Astrocyte of the hippocampus (primary cell): Measurements from ENCODE around the gene TMA7.
"Not testable (repeated sequence)": the region's sequence is repeated elsewhere in the genome, so short reads cannot be mapped to it uniquely, and the experiment has no call there.

Source experiments
- DNase-seq: peaks from one replicate; pipeline ENCODE4 v3.0.0; 2011; ENCODE audit warnings: low read depth, low spot score

TMA7 gene

DNA sequence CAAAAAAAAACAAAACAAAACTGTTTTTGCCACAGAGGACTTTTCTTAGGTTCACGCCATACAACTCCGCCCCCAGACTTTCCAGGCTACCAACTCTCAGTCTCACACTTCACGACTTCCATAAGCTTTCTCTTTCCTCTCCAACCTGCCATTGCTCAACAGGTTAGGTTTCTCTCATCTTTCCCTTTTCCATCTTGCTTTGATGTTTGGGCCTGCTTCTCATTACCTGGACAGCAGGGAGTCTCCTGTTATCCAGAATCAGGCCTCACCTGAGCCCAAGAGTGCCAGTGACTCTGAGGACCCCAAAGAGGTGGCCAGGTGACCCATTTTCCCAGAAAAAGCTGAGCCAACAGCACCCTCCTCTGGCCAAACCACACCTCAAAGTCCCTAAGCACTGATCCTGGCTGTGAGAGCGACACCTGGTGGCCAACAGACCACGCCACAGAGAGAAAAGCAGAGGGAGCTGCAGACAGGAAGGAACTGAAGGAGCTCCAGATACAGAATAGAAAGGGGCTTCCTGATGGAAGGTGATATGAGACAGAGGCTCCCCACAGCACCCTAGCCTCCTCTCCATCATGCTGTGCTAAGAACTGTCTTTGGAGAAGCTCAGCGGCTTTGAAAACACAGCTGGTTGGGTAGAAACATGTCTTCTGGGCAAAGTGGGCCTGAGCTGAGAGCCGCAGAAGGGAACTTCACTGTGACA lies 4.1 kb upstream of the TMA7 start:
- peak; percentile 93 for DNase-seq

DNA sequence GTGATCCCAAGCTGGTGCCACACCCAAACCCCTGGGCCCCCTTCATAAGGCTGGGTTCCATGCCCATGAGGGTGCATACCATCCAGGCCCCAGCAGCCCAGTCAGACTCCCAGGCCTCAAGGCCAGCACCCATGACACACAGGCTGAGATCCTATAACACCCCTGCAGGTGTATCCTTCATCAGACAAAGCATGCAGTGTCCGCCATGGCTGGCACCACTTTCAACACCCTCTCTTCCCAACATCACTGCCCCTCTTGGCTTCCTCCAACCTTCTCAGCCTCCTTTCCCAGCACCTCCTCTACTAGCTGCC lies 3.6 kb upstream of the TMA7 start:
- DNase-seq, result no peak

DNA sequence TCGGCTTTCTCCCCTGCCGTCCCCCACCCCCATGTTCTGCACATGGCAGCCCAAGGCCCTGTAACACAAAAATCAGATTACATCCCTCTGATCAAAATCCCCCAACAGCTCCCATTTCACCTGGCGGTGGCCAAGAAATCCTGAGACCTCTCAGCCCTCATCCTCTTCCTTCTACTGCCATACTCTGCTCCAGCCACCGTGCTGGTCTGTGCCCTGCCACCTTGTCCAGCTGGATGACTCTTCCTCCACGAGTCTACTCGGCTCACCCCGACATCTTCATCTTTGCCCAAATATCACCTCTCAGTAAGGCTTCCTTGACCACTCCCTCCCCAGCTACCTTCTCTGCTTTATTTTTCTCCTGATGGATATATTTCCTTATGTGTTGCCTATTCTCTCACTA lies 3.2 kb upstream of the TMA7 start:
- no peak for DNase-seq

DNA sequence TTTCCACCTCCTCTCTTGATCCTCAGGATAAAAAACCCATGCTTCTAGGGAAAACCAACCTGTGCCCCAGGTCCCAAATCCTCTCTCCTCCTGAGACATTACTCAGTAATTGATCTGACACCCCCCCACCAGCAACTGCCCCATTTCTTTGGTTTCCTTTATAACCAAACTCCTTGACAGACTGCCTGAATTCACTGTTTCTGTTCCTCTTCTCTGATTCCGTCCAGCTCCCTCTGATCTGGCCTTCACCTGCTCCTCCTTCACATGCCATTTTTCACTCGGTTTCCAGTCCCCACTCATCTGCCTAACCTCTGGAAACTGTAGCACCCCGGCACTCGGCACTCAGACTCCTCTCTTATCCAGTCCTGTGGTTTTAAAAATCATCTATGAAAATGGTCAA lies 2.2 kb upstream of the TMA7 start:
- no peak for DNase-seq

DNA sequence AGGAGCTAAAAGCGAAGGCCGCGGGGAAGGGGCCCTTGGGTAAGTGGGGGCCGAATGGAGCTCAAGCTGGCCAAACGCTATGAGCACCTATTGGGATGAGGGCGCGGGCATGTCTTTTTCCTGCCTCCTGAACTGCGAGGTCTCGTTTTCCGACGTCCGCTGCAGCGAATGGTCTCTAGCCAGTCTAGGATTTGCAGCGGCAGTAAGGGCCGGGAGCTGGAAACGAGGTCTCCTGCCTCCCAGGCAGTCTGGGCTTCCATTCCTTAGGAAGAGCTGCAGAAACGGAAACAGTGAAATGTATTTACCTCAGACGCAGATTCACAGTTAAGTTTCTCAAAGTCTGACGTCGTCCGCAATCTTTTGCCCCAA lies 517 bp downstream of the TMA7 start:
- peak; percentile 50 for DNase-seq

DNA sequence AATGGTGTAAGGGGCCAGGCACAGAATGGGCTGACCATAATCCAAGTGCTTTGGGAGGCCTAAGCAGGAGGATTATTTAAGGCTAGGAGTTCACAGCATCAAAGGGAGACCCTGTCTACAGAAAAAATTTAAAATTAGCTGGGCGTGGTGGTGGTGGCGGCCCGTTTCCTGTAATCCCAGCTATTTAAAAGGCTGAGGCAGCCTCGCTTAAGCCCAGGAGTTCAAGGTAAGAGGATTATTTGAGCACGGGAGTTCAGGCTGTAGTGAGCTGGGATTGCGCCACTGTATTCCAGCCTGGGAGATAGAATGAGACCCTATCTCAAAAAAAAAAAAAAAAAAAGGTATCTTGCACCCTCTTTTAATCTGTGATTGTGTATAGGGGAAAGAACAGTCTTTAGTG lies 1.9 kb downstream of the TMA7 start:
- DNase-seq, result no peak

DNA sequence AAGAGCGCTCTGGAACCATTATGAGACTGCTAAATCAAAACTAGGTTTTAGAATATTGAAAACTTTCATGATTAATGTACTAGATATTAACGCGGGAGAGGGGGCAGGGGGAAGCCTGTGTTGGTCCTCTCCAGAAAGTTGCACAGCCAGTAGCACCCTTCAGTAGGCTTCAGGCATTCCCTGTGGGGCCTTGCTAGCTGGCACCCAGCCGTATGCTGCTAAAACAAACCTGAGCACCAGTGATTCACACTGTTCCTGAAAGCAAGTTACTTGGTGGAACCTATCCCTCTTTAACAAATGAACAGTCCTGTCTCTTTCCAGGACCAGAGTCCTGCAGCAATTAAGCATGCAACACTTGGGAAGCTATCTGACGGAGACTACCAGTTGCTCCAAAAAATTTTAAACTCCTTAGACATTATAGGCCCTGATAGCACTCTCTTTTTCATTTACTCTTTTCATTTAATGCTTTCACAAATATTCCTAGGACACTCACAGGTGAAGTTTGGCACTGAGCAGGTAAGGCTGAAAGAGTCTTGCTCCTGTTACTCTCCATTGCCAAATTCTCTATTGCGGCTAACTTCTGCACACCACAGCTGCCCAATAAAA lies 5.3 kb downstream of the TMA7 start:
- DNase-seq, result no peak

DNA sequence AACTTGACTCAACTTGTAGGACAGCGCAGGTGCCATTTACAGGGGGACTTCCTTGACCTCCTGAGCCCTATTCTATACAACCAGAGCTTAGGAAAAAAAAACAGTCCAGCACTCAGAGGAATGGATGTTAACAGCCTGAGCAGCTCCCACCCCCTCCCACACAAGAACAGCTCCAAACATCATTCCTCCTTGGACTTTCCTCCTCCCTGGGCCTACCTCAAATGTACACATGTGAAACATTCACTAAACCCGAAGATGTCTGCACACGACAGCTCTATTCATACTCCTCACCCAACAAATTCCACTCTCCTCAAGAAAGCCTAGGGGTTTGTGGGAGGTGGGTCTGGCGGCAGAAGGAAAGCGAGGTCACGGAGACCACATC lies 6.0 kb downstream of the TMA7 start:
- no peak for DNase-seq

DNA sequence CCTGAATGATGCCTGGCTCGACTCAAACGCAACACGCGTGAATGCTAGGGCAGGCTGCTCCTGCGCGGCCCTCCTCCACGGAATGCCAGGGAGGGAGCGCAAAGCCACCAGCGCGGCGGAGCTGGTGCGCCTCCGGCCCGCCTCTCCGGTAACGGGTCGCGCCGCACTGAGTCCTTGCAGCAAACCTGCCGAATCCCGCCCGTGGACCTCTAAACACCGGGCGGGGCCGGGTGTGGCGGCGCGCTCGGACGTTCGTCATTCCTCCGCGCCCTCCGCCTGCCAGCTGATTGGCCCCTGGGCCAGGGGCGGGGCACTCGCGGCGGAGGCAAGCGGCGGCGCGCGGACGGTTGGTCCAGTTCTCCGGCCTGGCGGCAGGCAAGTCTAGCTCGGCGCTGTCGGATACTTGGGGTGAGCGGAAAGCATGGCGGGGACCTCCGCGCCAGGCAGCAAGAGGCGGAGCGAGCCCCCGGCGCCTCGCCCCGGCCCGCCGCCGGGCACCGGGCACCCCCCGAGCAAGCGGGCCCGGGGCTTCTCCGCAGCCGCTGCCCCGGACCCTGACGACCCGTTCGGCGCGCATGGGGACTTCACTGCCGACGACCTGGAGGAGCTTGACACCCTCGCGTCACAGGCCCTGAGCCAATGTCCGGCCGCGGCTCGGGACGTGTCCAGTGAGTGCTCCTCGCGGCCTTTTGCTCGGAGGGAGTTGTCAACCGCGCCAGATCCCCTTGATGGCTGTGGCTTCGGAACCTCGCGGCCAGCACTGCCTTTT lies 6.6 kb downstream of the TMA7 start, which contains the start of gene ATRIP:
TSS of gene ATRIP (plus strand) at position 313 of the 769 bp plus-strand sequence. CDS start at position 422, 109 bp downstream.
- peak; percentile 96 for DNase-seq

DNA sequence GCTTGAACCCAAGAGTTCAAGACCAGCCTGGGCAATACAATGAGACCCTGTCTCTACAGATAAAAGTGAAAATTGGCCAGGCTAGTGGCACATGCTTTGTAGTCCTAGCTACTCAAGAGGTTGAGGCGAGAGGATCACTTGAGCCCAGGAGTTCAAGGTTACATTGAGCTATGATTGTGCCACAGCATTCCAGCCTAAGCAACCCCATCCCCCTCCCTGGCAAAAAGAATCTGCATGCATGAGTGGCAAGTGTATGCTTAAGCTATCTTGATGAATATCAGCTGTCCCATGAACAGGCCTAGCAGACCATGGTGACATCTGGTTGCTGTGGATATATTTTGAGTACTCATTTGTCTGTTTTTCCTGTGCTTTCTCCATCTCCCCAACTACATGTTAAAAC lies 11.2 kb downstream of the TMA7 start:
- DNase-seq, result no peak

DNA sequence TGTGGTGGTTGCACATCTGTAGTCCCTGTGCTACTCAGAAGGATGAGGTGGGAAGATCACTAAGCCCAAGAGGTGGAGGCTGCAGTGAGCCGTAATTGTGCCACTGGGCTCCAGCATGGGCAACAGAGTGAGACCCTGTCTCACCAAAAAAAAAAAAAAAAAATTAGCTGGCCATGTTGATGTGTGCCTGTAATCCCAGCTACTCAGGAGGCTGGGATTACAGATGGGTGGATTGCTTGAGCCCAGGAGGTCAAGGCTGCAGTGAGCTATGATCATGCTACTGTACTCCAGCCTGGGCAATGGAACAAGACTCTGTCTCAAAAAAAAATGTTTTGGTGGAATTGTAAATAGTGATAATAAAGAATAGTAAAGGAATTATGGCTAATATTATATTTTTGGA lies 16.4 kb downstream of the TMA7 start:
- no peak for DNase-seq

DNA sequence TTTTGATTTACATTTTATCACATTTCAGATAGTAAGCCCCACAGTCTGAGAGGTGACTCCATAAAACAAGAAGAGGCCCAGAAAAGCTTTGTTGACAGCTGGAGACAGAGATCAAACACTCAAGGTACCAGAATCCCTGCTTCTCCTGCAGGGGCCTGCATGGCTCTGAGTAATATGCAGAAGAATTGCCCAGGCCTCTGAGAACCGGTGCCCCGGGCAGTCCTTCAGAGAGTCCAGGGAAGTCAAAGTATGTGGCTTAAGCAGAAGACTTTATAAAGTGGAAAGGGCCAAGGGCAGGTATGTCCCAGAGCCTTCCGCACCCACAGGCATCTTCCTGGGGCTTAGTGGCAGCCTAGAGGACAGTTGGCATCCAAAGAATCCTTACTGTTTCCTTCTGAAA lies 19.3 kb downstream of the TMA7 start:
- DNase-seq, result no peak

DNA sequence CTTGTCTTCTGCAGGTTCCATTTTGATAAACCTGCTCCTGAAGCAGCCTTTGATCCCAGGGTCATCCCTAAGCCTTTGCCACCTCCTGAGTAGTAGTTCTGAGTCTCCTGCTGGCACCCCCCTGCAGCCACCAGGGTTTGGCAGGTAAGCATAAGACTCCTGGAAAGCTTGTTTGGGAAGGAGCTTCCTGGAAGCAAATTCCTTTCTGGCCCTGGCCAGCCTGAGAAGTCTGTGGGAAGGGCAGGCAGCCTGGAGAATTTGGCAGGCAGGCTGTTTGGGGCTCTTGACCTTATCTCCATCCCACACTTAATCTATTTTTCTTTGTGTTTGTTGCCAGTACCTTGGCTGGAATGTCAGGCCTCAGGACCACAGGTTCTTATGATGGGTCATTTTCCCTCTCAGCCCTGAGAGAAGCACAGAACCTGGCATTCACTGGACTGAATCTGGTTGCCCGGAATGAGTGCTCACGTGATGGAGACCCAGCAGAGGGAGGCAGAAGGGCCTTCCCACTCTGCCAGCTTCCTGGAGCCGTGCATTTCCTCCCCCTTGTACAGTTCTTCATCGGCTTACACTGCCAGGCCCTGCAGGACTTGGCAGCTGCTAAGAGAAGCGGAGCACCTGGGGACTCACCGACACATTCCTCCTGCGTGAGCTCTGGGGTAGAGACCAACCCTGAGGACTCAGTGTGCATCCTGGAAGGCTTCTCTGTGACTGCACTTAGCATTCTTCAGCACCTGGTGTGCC lies 19.9 kb downstream of the TMA7 start:
- DNase-seq, result peak; percentile 73

DNA sequence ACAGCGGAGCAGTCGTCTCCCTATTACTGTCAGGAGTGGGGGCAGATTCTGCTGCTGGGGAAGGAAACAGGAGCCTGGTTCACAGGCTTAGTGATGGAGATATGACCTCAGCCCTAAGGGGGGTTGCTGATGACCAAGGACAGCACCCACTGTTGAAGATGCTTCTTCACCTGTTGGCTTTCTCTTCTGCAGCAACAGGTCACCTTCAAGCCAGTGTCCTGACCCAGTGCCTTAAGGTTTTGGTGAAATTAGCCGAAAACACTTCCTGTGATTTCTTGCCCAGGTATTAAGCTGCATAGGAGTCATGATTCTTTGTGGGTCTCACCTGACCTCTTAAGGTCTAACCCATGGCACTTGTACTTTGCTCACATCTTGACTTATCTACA lies 20.5 kb downstream of the TMA7 start:
- no peak for DNase-seq

DNA sequence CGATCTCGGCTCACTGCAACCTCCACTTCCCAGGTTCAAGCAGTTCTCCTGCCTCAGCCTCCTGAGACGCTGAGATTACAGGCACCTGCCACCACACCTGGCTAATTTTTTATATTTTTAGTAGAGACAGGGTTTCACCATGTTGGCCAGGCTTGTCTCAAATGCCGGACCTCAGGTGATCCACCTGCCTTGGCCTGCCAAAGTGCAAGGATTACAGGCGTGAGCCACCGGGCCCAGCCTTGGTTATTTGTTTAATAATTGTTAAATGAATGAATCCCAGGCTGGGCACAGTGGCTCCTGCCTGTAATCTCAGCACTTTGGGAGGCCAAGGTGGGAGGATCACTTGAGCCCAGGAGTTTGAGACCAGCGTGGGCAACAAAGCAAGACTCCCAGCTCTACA lies 21.7 kb downstream of the TMA7 start:
- DNase-seq, result not testable (repeated sequence)

DNA sequence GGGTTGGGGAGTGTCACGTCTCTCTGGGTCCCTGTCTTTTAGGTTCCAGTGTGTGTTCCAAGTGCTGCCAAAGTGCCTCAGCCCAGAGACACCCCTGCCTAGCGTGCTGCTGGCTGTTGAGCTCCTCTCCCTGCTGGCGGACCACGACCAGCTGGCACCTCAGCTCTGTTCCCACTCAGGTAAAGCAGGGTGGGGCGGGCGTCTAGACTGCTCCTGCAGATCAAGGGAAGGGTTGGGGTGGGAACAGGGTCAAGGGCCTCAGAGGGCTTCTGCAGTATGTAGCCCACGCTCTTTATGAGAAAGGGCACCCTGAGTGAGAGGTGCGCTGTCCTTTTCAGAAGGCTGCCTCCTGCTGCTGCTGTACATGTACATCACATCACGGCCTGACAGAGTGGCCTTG lies 23.6 kb downstream of the TMA7 start:
- DNase-seq, result no peak

DNA sequence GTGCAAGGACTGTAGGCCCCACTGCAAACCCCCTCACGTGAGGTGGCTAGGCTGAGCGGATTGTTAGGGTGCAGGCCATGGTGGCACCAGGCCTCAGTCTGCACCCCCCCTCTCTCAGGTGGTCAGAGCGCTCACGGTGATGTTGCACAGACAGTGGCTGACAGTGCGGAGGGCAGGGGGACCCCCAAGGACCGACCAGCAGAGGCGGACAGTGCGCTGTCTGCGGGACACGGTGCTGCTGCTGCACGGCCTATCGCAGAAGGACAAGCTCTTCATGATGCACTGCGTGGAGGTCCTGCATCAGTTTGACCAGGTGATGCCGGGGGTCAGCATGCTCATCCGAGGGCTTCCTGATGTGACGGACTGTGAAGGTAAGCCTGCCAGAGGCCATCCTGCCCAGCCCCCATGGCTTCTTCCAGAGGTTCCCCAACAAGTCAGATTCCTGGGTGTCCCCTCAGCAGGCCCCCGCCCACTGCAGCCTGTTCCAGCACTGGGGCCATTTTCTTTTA lies 24.7 kb downstream of the TMA7 start:
- DNase-seq, result no peak

DNA sequence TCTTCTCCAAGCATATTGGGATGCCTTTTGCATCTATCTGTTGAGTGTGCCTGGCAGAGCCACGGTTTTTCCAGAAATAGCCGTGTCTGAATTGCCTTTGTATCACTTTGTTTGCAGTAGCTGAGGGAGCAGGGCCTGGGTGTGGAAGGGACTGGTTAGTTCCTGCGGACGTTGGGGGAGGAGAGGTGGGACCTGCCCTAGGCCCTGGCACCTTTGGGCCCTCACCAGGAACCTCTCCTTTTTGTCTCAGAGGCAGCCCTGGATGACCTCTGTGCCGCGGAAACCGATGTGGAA lies 25.1 kb downstream of the TMA7 start:
- no peak for DNase-seq

DNA sequence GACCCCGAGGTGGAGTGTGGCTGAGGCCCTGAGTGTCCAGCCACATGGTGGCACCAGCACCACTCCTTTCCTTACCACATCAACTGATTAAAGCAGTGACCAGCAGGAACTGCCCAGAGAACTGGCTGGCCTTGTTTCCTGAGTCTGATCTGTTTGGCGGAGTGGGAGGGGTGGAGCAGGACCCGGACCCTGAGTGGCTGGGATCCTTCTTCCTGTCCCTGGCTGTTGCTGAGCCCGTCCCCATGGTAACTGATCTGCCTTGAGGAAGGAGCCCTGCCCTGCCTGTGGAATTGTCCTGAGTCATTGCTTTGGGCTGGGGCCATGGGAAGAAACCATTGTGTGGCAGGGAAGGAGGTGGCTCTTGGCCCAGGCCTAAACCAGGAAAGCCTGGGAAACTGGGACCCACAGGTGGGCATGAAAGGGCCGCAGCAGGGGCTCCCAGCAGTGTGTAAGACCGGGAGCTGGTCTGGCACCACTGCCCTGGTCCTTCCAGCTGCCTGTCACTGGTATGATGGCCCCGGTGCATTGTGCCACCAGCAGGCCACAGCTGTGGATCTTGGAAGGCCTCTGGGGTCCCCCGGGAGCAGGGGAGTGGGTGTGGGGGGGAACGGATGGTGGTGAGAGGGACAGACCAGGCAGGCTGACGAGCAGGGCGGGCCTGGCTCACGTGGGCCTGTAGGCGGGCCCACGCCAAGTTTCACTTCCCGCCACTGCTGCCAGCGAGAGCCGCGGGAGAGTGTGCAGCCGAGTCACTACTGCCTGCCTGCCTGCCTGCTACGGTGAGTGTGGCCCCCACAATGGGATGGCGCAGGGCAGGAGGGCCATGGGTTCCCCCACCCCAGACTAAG lies 25.7 kb downstream of the TMA7 start:
- DNase-seq, result peak; percentile 100

DNA sequence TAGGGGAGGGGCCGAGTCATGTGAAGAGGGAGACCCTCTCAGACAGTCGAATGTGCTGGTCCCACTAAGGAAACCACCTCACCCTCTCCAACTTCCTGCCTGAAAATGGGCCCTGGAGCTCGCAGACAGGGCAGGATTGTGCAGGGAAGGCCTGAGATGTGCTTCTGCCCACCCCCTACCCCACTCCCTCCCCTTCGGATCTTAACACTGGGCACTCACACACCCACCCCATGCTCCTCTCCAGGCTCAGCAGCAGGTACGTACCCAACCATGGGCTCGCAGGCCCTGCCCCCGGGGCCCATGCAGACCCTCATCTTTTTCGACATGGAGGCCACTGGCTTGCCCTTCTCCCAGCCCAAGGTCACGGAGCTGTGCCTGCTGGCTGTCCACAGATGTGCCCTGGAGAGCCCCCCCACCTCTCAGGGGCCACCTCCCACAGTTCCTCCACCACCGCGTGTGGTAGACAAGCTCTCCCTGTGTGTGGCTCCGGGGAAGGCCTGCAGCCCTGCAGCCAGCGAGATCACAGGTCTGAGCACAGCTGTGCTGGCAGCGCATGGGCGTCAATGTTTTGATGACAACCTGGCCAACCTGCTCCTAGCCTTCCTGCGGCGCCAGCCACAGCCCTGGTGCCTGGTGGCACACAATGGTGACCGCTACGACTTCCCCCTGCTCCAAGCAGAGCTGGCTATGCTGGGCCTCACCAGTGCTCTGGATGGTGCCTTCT lies 26.5 kb downstream of the TMA7 start:
- DNase-seq, result no peak

DNA sequence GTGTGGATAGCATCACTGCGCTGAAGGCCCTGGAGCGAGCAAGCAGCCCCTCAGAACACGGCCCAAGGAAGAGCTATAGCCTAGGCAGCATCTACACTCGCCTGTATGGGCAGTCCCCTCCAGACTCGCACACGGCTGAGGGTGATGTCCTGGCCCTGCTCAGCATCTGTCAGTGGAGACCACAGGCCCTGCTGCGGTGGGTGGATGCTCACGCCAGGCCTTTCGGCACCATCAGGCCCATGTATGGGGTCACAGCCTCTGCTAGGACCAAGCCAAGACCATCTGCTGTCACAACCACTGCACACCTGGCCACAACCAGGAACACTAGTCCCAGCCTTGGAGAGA lies 27.0 kb downstream of the TMA7 start:
- no peak for DNase-seq
